ENCODE measurements around the gene SRBD1.

The SRBD1 gene

DNA sequence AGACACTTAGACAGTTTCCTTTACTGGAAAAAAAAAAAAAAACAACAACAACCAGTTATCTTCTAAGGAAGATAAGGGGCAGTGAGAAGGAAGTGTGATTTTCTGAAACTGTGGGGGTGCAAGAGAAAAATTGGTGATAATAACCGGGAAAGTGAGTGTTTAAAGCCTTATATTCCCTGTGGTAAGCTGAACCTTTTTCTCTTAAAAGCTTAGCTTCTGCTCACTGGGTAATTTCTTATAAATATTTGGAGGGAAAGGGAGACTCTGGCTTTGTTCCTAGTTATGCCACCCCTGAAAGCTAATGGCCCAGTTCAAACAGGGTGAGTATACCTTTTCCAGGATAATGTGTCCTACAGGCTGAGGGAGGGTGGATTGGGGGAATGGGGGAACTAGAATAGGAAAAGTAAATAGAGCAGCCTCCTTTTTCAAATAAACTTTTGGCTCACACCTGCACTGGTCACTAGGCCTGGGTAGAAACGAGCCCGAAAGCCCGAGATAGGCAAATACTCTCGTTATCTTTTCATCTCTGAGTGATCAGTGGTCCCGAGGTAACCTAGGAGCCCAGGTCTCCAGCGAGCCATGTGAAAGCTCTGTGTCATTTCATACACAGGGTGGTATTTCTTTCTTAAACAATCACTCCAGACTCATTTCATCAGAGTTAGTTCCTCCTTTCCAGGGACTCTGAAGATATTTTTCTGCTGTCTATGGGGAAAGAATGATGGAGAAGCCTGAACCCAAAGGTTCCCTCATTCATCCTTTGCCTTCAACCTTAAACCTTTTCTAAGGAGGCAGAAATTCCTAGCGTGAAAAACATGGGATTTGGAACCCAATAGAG, 15.5 kb upstream of the SRBD1 start:
- 89% methylated on average over 7 of the region's 8 CpGs for WGBS

DNA sequence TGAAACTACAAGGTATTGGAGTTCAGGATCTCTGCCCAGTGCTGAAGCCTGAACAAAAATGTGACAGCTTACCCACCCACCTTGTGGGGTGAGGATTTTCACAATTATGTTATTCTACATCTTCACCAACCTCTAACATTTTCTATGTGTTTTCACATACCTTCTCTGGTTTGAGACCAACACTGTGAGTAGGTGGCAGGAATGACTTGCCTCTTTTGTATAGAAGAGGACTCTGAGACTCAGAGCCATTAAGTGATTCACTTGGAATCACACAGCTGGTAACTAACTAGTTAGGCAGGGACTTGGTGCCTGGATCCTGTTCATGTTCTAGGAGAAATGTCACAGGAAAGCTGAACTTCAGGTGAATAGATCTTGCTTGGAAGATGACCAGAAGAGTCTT, 14.8 kb upstream of the SRBD1 start:
- H3K4ac ChIP-seq (ENCODE audit: low read depth in 1 of 2, low read length in 2 of 2), result no peak overlapping the region
- H2AK5ac ChIP-seq (ENCODE audit: low read length, severe bottlenecking), result no peak overlapping the region
- H2AFZ ChIP-seq (ENCODE audit: low read depth, low read length), result no peak overlapping the region
- H3K9me3 ChIP-seq (ENCODE audit: control insufficient read depth, low read length), result no peaks in the 10 kb centered on the region
- H3K27me3 ChIP-seq (ENCODE audit: control insufficient read depth in 1 of 2, insufficient read depth in 1 of 2, low read length in 2 of 2), result peaks cover 0 to 9% of the 10 kb centered on the region in 2 experiments
- H2BK5ac ChIP-seq (ENCODE audit: low read depth, low read length, poor library complexity, severe bottlenecking), result no peak overlapping the region
- no peak overlapping the region for H3K4me2 ChIP-seq (ENCODE audit: low read length, poor library complexity, severe bottlenecking)
- no peaks in the 10 kb centered on the region for H3K79me1 ChIP-seq (replicated peaks; ENCODE audit: low read length, poor library complexity, severe bottlenecking)
- no peak overlapping the region for H2BK15ac ChIP-seq (ENCODE audit: low read depth, poor library complexity, severe bottlenecking)
- H3K4me1 ChIP-seq (ENCODE audit: control insufficient read depth, insufficient read depth, low read depth, low read length), result peaks cover 3% of the 10 kb centered on the region
- no peak overlapping the region for H4K91ac ChIP-seq (ENCODE audit: low read length)
- H3K18ac ChIP-seq (ENCODE audit: low read depth in 1 of 2, low read length in 2 of 2), result no peak overlapping the region
- H2BK120ac ChIP-seq (ENCODE audit: low read depth, low read length), result no peak overlapping the region
- no peak overlapping the region for H2BK12ac ChIP-seq (ENCODE audit: low read length in 2 of 2)
- no peak overlapping the region for H3K23ac ChIP-seq (ENCODE audit: low read length in 2 of 2)
- no peak overlapping the region for H4K8ac ChIP-seq (ENCODE audit: low read length)
- no peaks in the 10 kb centered on the region for H3K36me3 ChIP-seq (ENCODE audit: control insufficient read depth in 1 of 2, insufficient read depth in 2 of 2, low read depth in 1 of 2, low read length in 2 of 2)
- H3K14ac ChIP-seq (ENCODE audit: low read length in 2 of 2), result no peak overlapping the region
- no peak overlapping the region for H3K27ac ChIP-seq (ENCODE audit: low read length, poor library complexity, severe bottlenecking)
- no peak overlapping the region for H3K9ac ChIP-seq (ENCODE audit: low read length)
- H3K4me3 ChIP-seq (ENCODE audit: insufficient read depth in 1 of 2, low read depth in 1 of 2, low read length in 2 of 2), result no peak overlapping the region
- no peak for DNase-seq

More for the DNA sequence above, 15.5 kb upstream of the SRBD1 start:
- Histone ChIP-seq H2BK15ac (ENCODE audit: low read depth, poor library complexity, severe bottlenecking) (no peak overlapping the region), H3K23ac (ENCODE audit: low read length in 2 of 2) (no peak overlapping the region), H3K18ac (ENCODE audit: low read depth in 1 of 2, low read length in 2 of 2) (no peak overlapping the region), H3K79me1 (replicated peaks; ENCODE audit: low read length, poor library complexity, severe bottlenecking) (no peaks in the 10 kb centered on the region), H3K27ac (ENCODE audit: low read length, poor library complexity, severe bottlenecking) (no peak overlapping the region), H2BK5ac (ENCODE audit: low read depth, low read length, poor library complexity, severe bottlenecking) (no peak overlapping the region), H3K4me2 (ENCODE audit: low read length, poor library complexity, severe bottlenecking) (no peak overlapping the region), H3K27me3 (ENCODE audit: control insufficient read depth in 1 of 2, insufficient read depth in 1 of 2, low read length in 2 of 2) (peaks cover 0 to 9% of the 10 kb centered on the region in 2 experiments), H3K4me3 (ENCODE audit: insufficient read depth in 1 of 2, low read depth in 1 of 2, low read length in 2 of 2) (no peak overlapping the region), H3K9me3 (ENCODE audit: control insufficient read depth, low read length) (no peaks in the 10 kb centered on the region), H3K14ac (ENCODE audit: low read length in 2 of 2) (no peak overlapping the region), H2AK5ac (ENCODE audit: low read length, severe bottlenecking) (no peak overlapping the region), H2BK12ac (ENCODE audit: low read length in 2 of 2) (no peak overlapping the region), H3K4ac (ENCODE audit: low read depth in 1 of 2, low read length in 2 of 2) (no peak overlapping the region), H2BK120ac (ENCODE audit: low read depth, low read length) (no peak overlapping the region), H2AFZ (ENCODE audit: low read depth, low read length) (no peak overlapping the region), H4K91ac (ENCODE audit: low read length) (no peak overlapping the region), H4K8ac (ENCODE audit: low read length) (no peak overlapping the region), H3K36me3 (ENCODE audit: control insufficient read depth in 1 of 2, insufficient read depth in 2 of 2, low read depth in 1 of 2, low read length in 2 of 2) (no peaks in the 10 kb centered on the region), H3K9ac (ENCODE audit: low read length) (no peak overlapping the region), H3K4me1 (ENCODE audit: control insufficient read depth, insufficient read depth, low read depth, low read length) (peaks cover 3% of the 10 kb centered on the region)
- no peak for DNase-seq

DNA sequence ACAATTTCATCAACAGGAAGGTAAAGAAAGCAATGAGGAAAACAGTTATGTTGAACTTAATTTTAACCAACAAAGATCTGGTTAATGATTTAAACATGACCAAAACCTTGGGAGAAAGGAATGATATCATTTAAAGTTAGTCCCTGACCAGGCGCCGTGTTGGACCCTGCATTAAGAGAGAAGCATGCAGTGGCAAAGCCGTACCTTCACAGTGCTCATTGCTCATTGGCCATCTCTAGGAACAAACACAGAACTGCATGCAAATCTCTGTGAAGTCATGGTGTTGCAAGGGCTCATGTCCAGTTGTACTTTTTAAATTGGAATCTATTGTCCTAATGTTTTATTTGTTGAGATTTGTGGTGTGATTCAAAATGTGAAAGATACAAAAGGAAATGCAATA, 12.0 kb upstream of the SRBD1 start:
- no peak overlapping the region for H3K18ac ChIP-seq (ENCODE audit: low read depth in 1 of 2, low read length in 2 of 2)
- peaks cover 0 to 9% of the 10 kb centered on the region in 2 experiments for H3K27me3 ChIP-seq (ENCODE audit: control insufficient read depth in 1 of 2, insufficient read depth in 1 of 2, low read length in 2 of 2)
- no peak overlapping the region for H2BK120ac ChIP-seq (ENCODE audit: low read depth, low read length)
- H3K23ac ChIP-seq (ENCODE audit: low read length in 2 of 2), result no peak overlapping the region
- no peak overlapping the region for H2BK15ac ChIP-seq (ENCODE audit: low read depth, poor library complexity, severe bottlenecking)
- H3K4ac ChIP-seq (ENCODE audit: low read depth in 1 of 2, low read length in 2 of 2), result no peak overlapping the region
- no peaks in the 10 kb centered on the region for H3K36me3 ChIP-seq (ENCODE audit: control insufficient read depth in 1 of 2, insufficient read depth in 2 of 2, low read depth in 1 of 2, low read length in 2 of 2)
- H3K9me3 ChIP-seq (ENCODE audit: control insufficient read depth, low read length), result no peaks in the 10 kb centered on the region
- no peak for DNase-seq
- peaks cover 3% of the 10 kb centered on the region for H3K4me1 ChIP-seq (ENCODE audit: control insufficient read depth, insufficient read depth, low read depth, low read length)
- no peaks in the 10 kb centered on the region for H3K79me1 ChIP-seq (replicated peaks; ENCODE audit: low read length, poor library complexity, severe bottlenecking)
- no peak overlapping the region for H3K4me2 ChIP-seq (ENCODE audit: low read length, poor library complexity, severe bottlenecking)
- H3K4me3 ChIP-seq (ENCODE audit: insufficient read depth in 1 of 2, low read depth in 1 of 2, low read length in 2 of 2), result no peak overlapping the region
- no peak overlapping the region for H2AFZ ChIP-seq (ENCODE audit: low read depth, low read length)
- no peak overlapping the region for H3K14ac ChIP-seq (ENCODE audit: low read length in 2 of 2)
- H3K9ac ChIP-seq (ENCODE audit: low read length), result no peak overlapping the region
- WGBS, result 86% methylated on average over 3 of the region's 3 CpGs
- no peak overlapping the region for H4K91ac ChIP-seq (ENCODE audit: low read length)
- no peak overlapping the region for H2BK12ac ChIP-seq (ENCODE audit: low read length in 2 of 2)
- H4K8ac ChIP-seq (ENCODE audit: low read length), result no peak overlapping the region
- no peak overlapping the region for H2BK5ac ChIP-seq (ENCODE audit: low read depth, low read length, poor library complexity, severe bottlenecking)
- H3K27ac ChIP-seq (ENCODE audit: low read length, poor library complexity, severe bottlenecking), result no peak overlapping the region
- H2AK5ac ChIP-seq (ENCODE audit: low read length, severe bottlenecking), result no peak overlapping the region

DNA sequence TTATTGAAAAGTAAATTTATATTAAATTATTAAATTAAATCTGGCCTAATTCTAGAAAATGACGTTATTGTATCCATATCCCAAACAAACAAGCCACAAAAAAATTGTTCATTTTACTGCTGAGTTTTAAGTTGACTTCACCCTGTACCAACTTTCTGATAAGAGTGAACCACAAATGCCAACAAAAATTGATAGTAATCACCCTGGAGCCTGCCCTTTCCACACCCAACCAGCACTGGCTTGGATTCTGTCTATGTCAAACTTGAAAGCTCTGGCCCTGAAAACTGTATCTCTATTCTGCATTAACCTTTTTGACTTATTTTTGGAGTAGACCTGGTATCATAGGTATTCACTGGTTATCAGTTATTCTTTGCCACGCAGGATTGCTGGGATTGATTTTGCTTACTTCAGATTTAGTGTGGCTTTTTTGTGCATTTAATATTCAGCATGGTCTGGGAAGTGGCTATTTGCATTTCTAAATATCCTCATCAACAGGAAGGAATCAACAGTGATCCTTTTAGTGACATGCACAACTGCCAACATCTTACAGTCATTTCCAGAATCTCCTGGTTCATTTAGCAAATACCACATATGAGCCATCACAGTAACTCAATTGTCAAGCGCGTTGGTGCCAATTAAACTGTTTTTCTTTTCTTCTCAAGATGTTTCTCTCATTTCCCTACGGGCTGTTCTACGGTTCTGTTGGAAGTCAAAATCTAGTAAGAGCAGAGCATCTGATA, 11.4 kb upstream of the SRBD1 start:
- Histone ChIP-seq H2BK15ac (ENCODE audit: low read depth, poor library complexity, severe bottlenecking) (no peak overlapping the region), H3K79me1 (replicated peaks; ENCODE audit: low read length, poor library complexity, severe bottlenecking) (no peaks in the 10 kb centered on the region), H2AFZ (ENCODE audit: low read depth, low read length) (no peak overlapping the region), H3K4ac (ENCODE audit: low read depth in 1 of 2, low read length in 2 of 2) (no peak overlapping the region), H3K27me3 (ENCODE audit: control insufficient read depth in 1 of 2, insufficient read depth in 1 of 2, low read length in 2 of 2) (peaks cover 0 to 8% of the 10 kb centered on the region in 2 experiments), H4K91ac (ENCODE audit: low read length) (no peak overlapping the region), H3K14ac (ENCODE audit: low read length in 2 of 2) (no peak overlapping the region), H2BK12ac (ENCODE audit: low read length in 2 of 2) (no peak overlapping the region), H2BK5ac (ENCODE audit: low read depth, low read length, poor library complexity, severe bottlenecking) (no peak overlapping the region), H3K23ac (ENCODE audit: low read length in 2 of 2) (no peak overlapping the region), H3K9me3 (ENCODE audit: control insufficient read depth, low read length) (no peaks in the 10 kb centered on the region), H3K9ac (ENCODE audit: low read length) (no peak overlapping the region), H3K4me2 (ENCODE audit: low read length, poor library complexity, severe bottlenecking) (no peak overlapping the region), H4K8ac (ENCODE audit: low read length) (no peak overlapping the region), H2AK5ac (ENCODE audit: low read length, severe bottlenecking) (no peak overlapping the region), H3K4me3 (ENCODE audit: insufficient read depth in 1 of 2, low read depth in 1 of 2, low read length in 2 of 2) (no peak overlapping the region), H3K4me1 (ENCODE audit: control insufficient read depth, insufficient read depth, low read depth, low read length) (no peaks in the 10 kb centered on the region), H3K27ac (ENCODE audit: low read length, poor library complexity, severe bottlenecking) (no peak overlapping the region), H3K36me3 (ENCODE audit: control insufficient read depth in 1 of 2, insufficient read depth in 2 of 2, low read depth in 1 of 2, low read length in 2 of 2) (no peaks in the 10 kb centered on the region), H2BK120ac (ENCODE audit: low read depth, low read length) (no peak overlapping the region), H3K18ac (ENCODE audit: low read depth in 1 of 2, low read length in 2 of 2) (no peak overlapping the region)
- 97% methylated on average over 5 of the region's 6 CpGs for WGBS
- no peak for DNase-seq
